Stimulated activated CD8-positive, alpha-beta memory T cell treated with anti-CD3 and anti-CD28 coated beads, Interleukin-7, amount 100 ng/mL, for 24 hours (primary cell): ENCODE data around the gene EREG.
"Not testable (repeated sequence)": the region's sequence is repeated elsewhere in the genome, so short reads cannot be mapped to it uniquely, and the experiment has no call there.

Experiments
- DNase-seq: peaks from one replicate; pipeline ENCODE4 v3.0.0-alpha.2; 2020; ENCODE audit warnings: low read depth

Gene EREG

DNA sequence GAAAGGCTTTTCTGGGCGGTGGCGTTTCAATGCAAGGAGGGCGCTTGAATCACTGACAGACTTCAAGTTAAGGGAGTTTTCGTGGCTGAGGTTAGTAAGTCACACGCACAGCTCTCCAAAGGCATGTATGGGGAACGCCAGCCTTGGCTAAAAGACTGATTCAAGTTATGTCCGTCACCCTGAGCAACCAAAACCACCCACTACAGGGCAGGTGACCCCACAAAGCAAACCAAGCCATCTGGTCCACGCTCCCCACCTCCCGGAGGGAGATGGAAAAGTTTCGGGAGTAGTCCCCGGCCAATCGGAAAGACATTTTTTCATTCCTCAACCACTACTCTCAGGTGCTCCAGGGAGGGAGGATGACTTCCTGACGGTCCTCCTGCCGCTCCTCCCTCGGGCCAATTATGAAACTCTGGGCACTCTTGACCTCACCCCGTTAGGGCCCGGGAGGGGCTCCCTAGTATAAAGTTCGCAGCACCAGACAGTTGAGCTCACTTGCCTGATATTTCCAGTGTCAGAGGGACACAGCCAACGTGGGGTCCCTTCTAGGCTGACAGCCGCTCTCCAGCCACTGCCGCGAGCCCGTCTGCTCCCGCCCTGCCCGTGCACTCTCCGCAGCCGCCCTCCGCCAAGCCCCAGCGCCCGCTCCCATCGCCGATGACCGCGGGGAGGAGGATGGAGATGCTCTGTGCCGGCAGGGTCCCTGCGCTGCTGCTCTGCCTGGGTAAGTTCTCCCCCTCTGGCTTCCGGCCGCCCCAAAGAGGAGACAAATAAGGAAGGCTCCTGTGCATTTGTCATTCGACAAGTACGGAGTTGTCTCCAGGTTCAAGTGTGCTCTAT lies at the start of gene EREG:
Gene EREG (plus strand): TSS at position 494 of the 840 bp plus-strand sequence. CDS start 164 bp downstream, at position 658.
- no peak for DNase-seq

DNA sequence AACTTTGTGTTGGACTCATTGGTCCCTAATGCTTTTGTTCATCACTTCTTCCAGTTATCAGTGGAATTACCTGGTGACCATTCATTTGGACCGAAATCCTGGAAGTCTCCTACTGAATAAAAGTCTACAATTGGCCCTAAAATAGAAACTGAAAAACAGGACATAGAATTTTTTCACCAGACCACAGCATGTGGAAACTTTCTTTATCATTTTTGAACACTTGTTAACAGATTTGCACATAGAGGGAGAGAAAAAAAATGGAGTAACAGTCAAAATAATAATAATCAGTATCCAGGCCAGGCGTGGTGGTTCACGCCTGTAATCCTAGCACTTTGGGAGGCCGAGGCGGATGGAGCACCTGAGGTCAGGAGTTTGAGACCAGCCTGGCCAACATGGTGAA lies 49.6 kb upstream of the EREG start:
- no peak for DNase-seq

DNA sequence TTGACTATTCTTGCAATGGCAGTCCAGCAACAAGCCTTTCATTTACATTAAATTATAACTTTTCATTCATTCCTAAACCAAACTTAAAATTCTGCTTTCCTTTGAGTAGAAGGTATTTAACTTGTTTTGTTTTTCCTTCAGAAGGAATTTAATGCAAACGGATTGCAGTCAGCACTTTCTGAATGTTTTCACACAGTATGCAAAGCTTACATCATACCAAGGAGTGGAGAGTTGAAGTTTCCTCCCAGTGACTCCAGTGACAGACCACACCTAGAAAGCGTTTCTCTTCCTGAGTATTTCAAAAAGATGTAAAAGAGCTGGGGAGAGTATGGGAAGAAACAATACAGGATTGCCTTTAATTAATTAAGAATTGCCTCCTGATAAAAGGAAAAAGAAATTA lies 48.5 kb upstream of the EREG start:
- DNase-seq, result no peak

GRCh38 chr4:74317616-74318246 lies 47.2 kb upstream of the EREG start:
- DNase-seq, result no peak

DNA sequence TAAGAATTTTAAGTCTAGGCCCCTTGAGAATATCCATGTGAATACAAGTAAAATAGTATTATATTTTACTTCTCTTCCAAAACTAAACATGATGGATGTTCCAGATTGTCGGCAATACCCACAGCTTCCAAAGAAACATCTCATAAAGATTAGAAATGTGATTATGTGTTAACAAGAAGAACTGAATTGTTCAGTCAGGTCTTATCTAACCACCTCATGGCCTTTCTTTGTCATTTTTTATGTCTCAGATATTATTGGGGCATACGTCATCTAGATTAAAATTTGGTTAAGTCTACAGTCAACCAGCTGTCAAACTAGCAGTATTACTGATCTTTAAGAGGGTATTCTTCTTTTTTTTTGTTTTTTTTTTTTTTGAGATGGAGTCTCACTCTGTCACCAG lies 46.7 kb upstream of the EREG start:
- DNase-seq, result no peak

DNA sequence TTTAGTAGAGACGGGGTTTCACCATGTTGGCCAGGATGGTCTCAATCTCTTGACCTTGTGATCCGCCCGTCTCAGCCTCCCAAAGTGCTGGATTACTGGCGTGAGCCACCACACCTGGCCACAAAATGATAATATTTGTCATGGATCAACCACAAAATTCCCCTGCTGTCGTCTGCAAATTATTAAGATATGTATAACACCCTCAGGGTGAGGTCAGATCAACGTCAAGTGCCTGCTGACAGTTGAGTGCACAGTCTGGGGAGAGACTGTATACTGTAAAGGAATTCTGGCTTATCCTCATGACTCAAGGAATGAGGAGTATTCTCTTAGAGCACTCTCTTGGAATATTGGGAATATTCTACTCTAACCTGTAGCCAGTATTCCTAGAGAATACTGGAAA lies 45.5 kb upstream of the EREG start:
- no peak for DNase-seq

DNA sequence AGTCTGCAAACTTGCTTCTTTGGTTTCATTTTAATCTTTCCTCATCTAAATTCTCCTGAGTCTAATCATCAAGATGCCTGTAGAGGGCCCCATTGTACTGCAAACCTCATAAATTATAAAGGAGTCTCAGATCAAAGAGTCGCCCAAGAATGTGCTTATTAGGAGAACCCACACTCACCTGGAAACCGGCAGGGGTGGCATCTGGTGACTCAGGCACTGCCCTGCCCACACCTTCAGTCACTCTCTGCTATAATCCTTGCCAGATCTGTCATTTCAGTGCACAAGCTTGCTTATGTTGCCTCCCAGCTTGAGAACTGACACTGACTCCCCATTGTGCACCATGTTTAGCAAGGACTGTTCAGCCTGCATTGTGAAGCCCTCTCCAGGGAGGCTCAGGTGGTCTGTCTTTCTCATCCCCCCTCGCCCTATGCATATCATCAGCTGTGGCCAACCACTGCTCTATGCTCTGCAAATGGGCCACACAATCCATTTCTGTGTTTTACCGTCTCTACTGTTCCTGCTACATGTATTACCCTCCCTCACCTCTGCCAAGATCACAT lies 44.3 kb upstream of the EREG start:
- no peak for DNase-seq

- DNase-seq, result no peak
Measured at GRCh38 chr4:74322301-74322700, 42.6 kb upstream of the EREG start.

- DNase-seq, result no peak
Measured at GRCh38 chr4:74323663-74324062, 41.3 kb upstream of the EREG start.

GRCh38 chr4:74324262-74324661 lies 40.7 kb upstream of the EREG start:
- no peak for DNase-seq

- no peak for DNase-seq
Measured at GRCh38 chr4:74325886-74326285, 39.1 kb upstream of the EREG start.

DNA sequence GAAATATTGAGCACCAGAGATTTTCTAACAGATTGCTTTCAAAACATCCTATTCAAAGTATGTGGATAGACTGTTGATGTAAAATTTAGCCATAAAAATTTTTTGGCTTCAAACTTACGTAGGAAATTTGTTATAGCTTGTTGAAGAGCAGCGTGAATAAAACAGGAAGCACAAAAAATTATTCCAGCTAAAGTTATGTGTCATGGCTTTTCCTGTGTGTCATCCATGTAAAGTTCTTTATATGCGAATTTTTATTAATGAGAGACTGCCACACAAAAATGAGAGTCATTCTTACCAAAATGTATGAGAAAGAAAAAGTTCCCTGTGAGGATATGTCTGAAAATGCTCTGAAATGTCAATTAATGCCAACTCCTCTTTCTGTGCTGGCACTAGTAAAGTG lies 37.2 kb upstream of the EREG start:
- no peak for DNase-seq

DNA sequence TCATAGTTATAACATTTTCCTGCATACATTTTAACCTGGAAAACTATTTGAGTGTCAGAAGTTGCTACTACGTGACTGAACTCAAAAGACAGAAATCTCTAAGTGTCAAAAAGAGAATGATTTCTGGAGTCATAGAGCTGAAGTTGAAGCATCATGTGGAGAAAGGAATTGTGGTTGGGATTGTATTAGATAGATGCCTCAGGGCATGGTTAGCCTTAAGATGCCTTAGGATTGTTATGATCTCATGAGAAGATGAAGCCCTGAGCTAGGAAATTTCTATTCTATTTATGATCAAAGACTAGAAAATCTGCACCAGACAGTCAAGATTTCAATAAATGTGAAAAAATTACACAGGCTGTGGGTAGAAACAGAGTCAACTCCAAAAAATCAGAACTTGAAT lies 36.4 kb upstream of the EREG start:
- DNase-seq, result no peak

DNA sequence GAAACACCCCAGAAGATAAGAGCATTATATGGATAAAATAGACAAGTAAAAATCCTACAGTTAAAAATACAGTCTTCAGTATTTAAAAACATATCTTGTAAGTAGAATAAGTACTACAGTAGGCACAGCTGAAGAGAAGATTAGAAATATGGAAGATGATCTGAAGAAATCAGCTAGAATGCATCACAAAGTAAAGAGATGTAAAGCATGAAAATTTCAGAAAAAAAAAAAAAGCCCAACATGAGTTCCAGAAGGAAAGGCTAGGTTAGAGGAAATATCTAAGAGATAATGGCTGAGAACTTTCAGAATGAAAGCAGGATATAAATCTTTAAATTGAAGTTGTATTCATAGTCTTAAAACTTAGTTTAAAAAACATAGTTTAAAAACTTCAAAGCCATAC lies 35.6 kb upstream of the EREG start:
- DNase-seq, result no peak

DNA sequence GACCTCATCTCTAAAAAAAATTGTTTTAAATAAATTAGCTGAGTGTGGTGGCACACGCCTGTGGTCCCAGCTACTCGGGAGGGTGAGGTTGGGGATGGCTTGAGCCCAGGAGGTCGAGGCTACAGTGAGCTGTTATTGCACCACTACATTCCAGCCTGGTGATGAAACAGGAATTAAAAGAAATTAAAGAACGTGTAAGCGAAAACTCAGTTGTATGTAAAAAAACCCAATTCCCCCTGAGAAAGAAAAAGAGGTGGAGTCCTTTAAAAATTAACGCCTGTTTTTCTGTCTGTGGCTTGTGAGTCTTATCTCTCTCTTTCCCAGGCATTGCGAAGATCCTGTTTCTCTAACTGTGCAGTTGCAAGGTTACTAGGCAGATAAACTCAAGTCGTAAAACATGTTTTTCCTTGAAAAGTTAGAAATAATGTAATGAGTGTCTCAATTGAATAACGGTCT lies 34.6 kb upstream of the EREG start:
- no peak for DNase-seq

- no peak for DNase-seq
Measured at GRCh38 chr4:74331252-74331651, 33.7 kb upstream of the EREG start.

GRCh38 chr4:74331944-74332343 lies 33.0 kb upstream of the EREG start:
- no peak for DNase-seq

DNA sequence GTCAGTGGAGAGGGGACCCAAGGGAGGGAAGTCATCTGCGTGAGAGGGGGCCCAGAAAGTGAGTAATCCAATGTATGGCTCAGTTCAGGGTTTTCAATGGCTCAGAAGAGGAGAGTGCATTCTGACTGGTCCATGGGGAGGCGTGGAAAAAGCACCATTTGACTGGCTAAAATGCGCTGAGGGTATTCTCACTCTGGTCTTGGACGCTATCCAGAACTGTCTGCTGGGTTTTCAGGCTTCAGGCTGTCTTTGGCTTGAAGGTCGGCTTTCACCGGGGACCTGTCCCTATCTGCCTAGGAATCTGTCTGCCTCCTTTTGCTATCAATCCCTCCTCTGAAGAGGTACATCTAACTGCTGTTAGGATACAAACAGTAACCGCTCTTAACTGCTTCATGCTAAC lies 30.3 kb upstream of the EREG start:
- DNase-seq, result no peak

DNA sequence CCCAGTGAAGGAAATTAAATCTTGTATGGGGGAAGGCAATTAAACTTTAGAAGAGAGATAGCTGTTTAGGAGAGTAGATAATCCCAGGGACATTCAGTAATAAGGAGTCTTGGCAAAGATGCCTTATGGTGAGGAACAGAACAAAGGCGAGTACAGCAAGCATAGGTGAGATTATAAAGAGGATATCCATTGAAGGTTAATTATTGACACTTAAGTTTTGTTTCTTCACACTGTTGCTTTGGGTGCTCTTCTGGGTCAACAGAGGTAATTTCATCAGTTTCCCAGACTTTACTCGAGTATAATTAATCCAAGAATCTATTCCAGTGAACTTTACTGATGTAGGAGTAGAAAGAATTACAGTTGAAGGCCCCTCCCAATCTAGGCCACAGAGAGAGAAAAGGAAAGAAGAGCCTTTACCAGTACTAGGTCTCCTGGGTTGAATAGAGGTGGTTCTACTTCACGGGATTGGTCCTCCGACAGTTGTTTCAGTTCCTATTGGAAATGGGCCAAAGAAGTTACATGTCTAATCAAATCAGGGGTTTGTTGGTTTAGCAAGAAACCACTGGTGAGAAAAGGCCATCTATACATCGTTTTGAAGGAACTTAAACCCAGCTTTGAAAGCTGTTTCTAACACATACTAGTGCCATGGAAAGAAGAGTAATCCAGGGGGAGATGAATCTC lies 29.5 kb upstream of the EREG start:
- no peak for DNase-seq

- no peak for DNase-seq
Measured at GRCh38 chr4:74338792-74339333, 26.1 kb upstream of the EREG start.

DNA sequence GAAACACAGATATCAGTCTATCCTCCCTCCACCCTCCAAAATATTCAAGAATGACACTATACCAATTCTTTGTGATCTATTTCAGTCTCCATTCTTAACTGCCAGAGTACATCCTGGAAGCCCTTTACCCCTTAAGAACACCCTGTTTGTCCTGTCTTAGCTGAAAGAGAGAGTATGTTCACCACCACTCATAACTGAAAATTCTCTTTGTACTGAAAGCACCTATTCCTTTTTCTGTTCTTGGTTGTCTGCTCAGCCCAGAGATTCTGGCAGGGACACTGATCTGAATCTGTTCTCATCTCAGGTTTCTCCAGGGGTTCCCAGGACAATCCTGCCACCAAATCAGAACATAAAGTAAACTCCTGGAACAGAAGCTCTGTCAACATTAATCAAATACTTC lies 25.4 kb upstream of the EREG start:
- DNase-seq, result no peak

DNA sequence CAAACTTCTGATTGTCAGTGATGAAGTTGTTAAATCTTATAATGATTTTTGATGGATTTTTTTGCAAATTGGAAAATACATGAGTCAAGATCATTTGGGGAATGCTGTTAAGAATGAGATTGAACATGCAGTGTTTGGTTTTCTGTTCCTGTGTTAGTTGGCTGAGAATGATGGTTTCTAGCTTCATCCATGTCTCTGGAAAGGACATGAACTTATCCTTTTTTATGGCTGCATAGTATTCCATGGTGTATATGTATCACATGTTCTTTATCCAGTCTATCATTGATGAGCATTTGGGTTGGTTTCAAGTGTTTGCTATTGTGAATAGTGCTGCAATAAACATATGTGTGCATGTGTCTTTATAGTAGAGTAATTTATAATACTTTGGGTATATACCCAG lies 24.5 kb upstream of the EREG start:
- not testable (repeated sequence) for DNase-seq

DNA sequence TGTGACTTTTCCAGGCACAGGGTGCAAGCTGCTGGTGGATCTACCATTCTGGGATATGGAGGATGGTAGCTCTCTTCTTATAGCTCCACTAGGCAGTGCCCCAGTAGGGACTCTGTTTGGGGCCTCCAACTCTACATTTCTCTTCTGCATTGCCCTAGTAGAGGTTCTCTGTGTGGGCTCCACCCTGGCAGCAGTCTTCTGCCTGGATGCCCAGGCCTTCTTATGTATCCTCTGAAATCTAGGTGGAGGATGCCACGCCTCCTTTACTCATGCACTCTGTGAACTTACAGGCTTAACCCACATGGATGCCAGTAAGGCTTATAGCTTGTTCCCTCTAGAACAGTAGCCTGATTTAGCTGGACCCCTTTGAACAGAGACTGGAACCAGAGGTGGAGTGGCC lies 20.9 kb upstream of the EREG start:
- DNase-seq, result no peak
